ENCODE measurements around the gene CNTNAP4. TPM values are rescaled to one million over a fixed set of nuclear protein-coding genes. Genes with fewer than 3 reads are reported as not detected.

CNTNAP4 gene
- total and polyA plus RNA-seq, 10 of the 15 experiments (the other 5 are each of a cell fraction or from before 2014, with no cell fraction given), result 0.45 to 1.9 (median 0.90) TPM

GRCh38 chr16:76565542-76565941, 288.3 kb downstream of the CNTNAP4 start:
- DNase-seq (ENCODE audit: low read depth, low spot score), result no peak
- Histone ChIP-seq H3K27ac (ENCODE audit: control insufficient read depth, insufficient read depth) (no peak overlapping the region), H3K9me3 (replicated peaks; ENCODE audit: control insufficient read depth, insufficient read depth, low read length) (no peaks in the 10 kb centered on the region), H3K27me3 (replicated peaks in 1 of 2; ENCODE audit: control insufficient read depth in 2 of 2, insufficient read depth in 2 of 2, low read length in 1 of 2) (no peaks in the 10 kb centered on the region), H3K4me2 (ENCODE audit: control insufficient read depth, insufficient read depth) (no peak overlapping the region), H3K36me3 (ENCODE audit: control insufficient read depth in 2 of 2, insufficient read depth in 2 of 2, low read length in 1 of 2) (no peaks in the 10 kb centered on the region), H3K4me3 (no peak overlapping the region), H3K79me2 (ENCODE audit: control insufficient read depth, insufficient read depth, low read length) (no peaks in the 10 kb centered on the region), H2AFZ (ENCODE audit: control insufficient read depth, low read depth, low read length) (no peak overlapping the region), H3K4me1 (ENCODE audit: control insufficient read depth, insufficient read depth, low read length) (no peaks in the 10 kb centered on the region), H3K9ac (ENCODE audit: control insufficient read depth, insufficient read depth, low read length) (no peak overlapping the region), H4K20me1 (ENCODE audit: control insufficient read depth, insufficient read depth) (no peaks in the 10 kb centered on the region)
- RAD21 ChIA-PET (ENCODE audit: unreplicated experiment), result no interaction called here
- WGBS (ENCODE audit: insufficient coverage, insufficient replicate concordance, low lambda C conversion rate, missing lambda C conversion rate), result 29% methylated on average over 2 of the region's 2 CpGs
- POLR2A ChIA-PET, result no interaction called here
- ATAC-seq, result no peak
- FAIRE-seq, result no peak
- in situ Hi-C loops (cut with MboI), result no loop called here
- SMC1A ChIA-PET (ENCODE audit: uncharacterized antibody, unreplicated experiment), result no interaction called here
- CTCF ChIA-PET, result no interaction called here
- no TSS peak for BruUV-seq (replicated peaks)
- intact Hi-C loops (cut with micrococcal nuclease; ENCODE audit: unreplicated experiment), result no loop called here
- TF ChIP-seq LARP7 (IDR thresholded peaks at IDR 0.05), result no peak
- no peak for TF ChIP-seq SREBF1 (IDR thresholded peaks at IDR 0.05; ENCODE audit: low read length)
- no peak for TF ChIP-seq CEBPB (IDR thresholded peaks at IDR 0.05; ENCODE audit: borderline replicate concordance in 1 of 2, low read depth in 2 of 2, low read length in 2 of 2)
- TF ChIP-seq DPF2 (IDR thresholded peaks at IDR 0.05), result no peak
- no peak for TF ChIP-seq SIN3A (IDR thresholded peaks at IDR 0.05; ENCODE audit: low read depth, low read length)
- TF ChIP-seq CREM (IDR thresholded peaks at IDR 0.05; ENCODE audit: low read depth), result no peak
- no peak for TF ChIP-seq ZNF592 (IDR thresholded peaks at IDR 0.05)
- TF ChIP-seq MTA2 (IDR thresholded peaks at IDR 0.05; ENCODE audit: low read depth), result no peak
- no peak for TF ChIP-seq SIX5 (IDR thresholded peaks at IDR 0.05; ENCODE audit: low read depth, low read length, severe bottlenecking)
- TF ChIP-seq MEF2A (IDR thresholded peaks at IDR 0.05; ENCODE audit: insufficient read depth, low read depth, low read length), result no peak
- no peak for TF ChIP-seq CREB1 (IDR thresholded peaks at IDR 0.05; ENCODE audit: low read depth)
- no peak for TF ChIP-seq NR2F1 (conservative IDR thresholded peaks at IDR 0.05)
- TF ChIP-seq POLR2AphosphoS2 (IDR thresholded peaks at IDR 0.05; ENCODE audit: low read depth, low read length), result no peak
- TF ChIP-seq IRF4 (IDR thresholded peaks at IDR 0.05; ENCODE audit: low read depth, low read length), result no peak
- no peak for TF ChIP-seq KAT2A (conservative IDR thresholded peaks at IDR 0.05; ENCODE audit: control insufficient read depth, low read depth, low read length)
- no peak for TF ChIP-seq JUNB (IDR thresholded peaks at IDR 0.05)
- no peak for TF ChIP-seq REST (IDR thresholded peaks at IDR 0.05; ENCODE audit: low read depth, low read length)

Data from GM12878 (cell line).